Fibroblast of pulmonary artery (primary cell): ENCODE data around the gene KCNA1.

ENCODE experiments used
- DNase-seq: peaks from one replicate; pipeline ENCODE4 v3.0.0-alpha.2; 2010; ENCODE audit warnings: low read depth
- H3K4me3 ChIP-seq: replicated peaks from 2 replicates; pipeline ENCODE4 v1.5.1; 2011; ENCODE audit warnings: low read depth, mild to moderate bottlenecking, control low read depth, low read length, moderate library complexity
- TF ChIP-seq, protein P1 (sequence below): IDR thresholded peaks from 2 replicates; pipeline ENCODE4 v1.5.1; 2011; ENCODE audit warnings: mild to moderate bottlenecking, control low read depth, low read length, inconsistent platforms; ENCODE audit errors: missing control alignments

Gene KCNA1

DNA sequence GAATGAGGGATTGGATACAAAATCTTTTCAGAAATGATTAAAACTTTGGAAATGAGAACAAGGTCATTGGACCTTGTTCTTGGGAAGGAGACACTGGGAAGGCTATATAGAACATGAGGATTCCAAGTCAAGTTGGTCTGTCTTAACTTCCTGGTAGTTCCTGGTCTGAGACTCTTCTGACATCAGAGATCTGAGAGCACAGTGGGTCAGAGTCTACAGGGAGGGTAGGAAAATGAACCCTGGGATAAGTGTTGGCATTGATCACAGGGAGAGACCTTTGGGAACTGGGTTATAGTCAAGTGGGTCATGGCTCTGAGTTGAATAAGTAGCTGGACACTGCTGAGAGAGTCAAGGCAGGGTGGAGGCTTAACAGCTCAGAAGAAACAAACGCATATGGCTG lies 17.3 kb upstream of the KCNA1 start:
- DNase-seq = no peak
- no peak overlapping the region for H3K4me3 ChIP-seq
- TF ChIP-seq, protein P1, sequence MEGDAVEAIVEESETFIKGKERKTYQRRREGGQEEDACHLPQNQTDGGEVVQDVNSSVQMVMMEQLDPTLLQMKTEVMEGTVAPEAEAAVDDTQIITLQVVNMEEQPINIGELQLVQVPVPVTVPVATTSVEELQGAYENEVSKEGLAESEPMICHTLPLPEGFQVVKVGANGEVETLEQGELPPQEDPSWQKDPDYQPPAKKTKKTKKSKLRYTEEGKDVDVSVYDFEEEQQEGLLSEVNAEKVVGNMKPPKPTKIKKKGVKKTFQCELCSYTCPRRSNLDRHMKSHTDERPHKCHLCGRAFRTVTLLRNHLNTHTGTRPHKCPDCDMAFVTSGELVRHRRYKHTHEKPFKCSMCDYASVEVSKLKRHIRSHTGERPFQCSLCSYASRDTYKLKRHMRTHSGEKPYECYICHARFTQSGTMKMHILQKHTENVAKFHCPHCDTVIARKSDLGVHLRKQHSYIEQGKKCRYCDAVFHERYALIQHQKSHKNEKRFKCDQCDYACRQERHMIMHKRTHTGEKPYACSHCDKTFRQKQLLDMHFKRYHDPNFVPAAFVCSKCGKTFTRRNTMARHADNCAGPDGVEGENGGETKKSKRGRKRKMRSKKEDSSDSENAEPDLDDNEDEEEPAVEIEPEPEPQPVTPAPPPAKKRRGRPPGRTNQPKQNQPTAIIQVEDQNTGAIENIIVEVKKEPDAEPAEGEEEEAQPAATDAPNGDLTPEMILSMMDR = no peak

DNA sequence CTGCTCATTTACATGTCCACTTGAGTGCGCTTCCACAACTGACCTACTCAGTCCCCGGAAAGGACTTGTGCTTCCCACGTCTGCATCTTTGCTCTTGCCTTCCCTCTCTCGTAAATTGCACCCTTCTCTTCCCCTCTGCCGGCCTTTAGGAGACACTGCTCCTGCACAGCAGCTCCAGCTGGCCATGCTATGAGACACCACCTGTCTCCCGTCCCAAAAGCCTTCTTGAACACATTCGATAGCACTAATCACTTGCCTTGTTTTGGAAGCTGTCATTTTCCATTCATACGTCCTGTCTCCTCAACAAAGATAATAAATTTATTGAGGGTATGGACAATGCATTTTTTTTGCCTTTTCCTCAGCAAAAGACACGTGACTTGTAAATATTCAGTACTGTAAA lies 15.7 kb upstream of the KCNA1 start:
- TF ChIP-seq, protein P1 = no peak

DNA sequence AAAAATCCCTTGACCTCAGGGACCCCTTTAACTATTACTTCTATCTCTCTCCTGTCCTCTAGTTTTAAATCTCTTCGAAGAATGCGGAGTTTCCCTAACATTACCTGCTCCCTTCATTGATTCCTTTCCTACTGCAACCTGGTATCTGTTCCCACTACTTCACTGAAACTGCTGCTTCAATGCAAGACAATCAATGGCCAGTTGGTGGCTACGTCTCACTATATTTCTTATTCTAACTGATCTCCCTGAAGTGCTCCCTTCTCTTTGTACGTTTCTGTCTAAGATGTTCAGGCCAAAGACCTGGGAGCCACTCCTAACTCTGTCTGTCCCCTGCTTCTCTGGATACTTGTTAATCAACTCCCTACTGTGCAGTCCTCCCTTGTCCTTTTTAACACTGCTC lies 10.3 kb upstream of the KCNA1 start:
- TF ChIP-seq, protein P1 = no peak
- H3K4me3 ChIP-seq = no peak overlapping the region
- no peak for DNase-seq

More for the DNA sequence above, 15.7 kb upstream of the KCNA1 start:
- no peak for DNase-seq
- no peak overlapping the region for H3K4me3 ChIP-seq

DNA sequence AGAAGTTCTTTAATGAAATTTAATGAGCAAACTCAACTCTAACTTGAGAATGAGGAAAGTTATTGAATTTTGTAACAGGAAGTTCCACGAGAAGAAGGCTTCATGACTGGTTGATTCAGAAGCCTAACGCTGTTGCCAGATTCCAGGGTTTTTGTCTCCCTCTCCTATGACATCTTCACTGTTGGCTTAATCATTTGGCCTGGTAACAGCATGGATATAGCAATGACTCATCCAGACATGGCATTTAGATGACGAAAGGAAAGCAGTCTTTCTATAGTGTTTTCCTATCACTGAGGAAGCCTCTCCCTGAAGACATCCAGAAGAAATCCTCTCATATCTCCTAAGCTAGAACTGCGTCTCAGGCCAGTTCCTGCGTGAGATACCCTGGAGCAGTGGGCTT lies 9.4 kb upstream of the KCNA1 start:
- DNase-seq = peak; percentile 45
- H3K4me3 ChIP-seq = no peak overlapping the region
- TF ChIP-seq, protein P1 = no peak

DNA sequence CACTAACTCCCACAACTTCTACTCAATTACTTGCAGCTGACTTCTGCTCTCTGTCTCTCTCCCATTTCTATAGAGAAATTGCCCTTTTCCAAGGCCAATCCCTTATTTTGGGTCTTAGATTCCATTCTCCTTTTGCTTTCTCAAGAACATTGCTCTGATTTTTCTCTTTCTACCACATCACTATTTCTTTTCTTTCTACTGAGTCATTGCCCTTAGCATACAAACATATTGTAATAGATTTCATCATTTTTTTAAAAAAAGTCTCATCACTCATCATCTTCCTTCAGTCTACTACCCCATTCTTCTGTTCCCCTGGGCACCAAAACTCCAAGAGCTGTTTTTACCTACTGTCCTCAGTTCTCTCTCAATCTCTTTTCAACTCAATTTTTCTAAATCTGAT lies 4.4 kb upstream of the KCNA1 start:
- no peak overlapping the region for H3K4me3 ChIP-seq
- no peak for DNase-seq
- TF ChIP-seq, protein P1 = no peak

DNA sequence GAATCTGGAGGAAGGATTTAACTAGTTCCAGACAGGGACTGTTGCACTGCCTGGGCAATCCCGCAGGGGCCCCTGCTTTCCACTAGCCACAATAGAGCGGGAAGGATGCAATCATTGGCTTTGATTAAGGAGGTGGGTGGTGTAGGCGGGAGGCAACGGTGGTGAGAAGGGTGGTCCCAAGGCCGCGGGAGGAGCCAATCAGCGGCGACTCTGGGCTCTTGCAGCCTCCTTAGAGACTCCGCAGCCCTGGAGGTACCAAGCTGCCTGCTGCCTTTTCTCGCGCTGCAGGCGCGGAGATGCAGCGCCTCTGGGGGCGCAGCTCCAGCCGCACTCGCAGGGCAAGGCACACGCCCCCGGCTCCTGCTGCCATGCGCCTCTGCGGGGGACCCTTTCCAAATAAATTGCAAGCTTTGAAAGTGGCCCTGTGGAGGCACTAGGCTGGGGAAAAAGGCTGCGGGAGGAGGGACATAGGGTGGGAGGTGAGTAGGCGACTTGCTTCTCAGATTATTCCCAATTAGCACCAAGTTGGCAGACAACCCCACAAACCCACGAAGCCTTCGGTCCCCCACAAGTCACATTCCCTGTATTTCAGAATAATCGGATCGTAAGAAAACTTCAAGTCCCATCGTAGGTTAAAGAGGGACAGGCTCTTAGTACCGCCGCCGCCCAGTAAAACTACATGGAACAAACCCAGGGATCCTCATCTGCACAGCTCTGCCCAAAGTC lies 858 bp upstream of the KCNA1 start:
- TF ChIP-seq, protein P1 = no peak
- DNase-seq = no peak
- no peak overlapping the region for H3K4me3 ChIP-seq

DNA sequence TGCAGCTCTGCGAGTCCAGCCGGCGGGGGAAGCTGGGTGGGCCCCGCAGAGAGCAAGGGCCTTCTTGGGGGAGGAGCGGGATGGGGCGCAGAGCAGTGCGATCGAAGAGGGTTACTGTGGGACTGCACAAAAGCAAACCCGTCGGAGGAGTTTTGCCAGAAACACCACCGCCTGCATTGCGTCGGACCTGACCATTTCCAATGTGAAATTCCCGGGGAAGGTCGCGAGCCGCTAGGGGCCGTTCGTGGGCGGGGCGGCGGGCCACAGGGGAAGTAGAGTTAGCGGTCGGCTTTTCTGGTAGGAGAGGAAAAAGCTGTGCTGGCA lies 333 bp upstream of the KCNA1 start:
- no peak for DNase-seq
- TF ChIP-seq, protein P1 = no peak
- no peak overlapping the region for H3K4me3 ChIP-seq
